ENCODE data around the gene NPAS2.

Gene NPAS2

GRCh38 chr2:100974712-100975520 is 155.0 kb downstream of the NPAS2 start:
- DNase-seq, result no peak

GRCh38 chr2:100975521-100975785 is 155.5 kb downstream of the NPAS2 start:
- DNase-seq, result no peak

- DNase-seq, result no peak
Observed at GRCh38 chr2:100976061-100976460, 156.1 kb downstream of the NPAS2 start.

GRCh38 chr2:100976645-100977391 is 156.9 kb downstream of the NPAS2 start:
- DNase-seq, result no peak

GRCh38 chr2:100977511-100977910 is 157.6 kb downstream of the NPAS2 start:
- DNase-seq, result no peak

- DNase-seq, result no peak
Observed at GRCh38 chr2:100978582-100979191, 158.7 kb downstream of the NPAS2 start.

GRCh38 chr2:100980046-100980445 is 160.1 kb downstream of the NPAS2 start:
- no peak for DNase-seq

- no peak for DNase-seq
Observed at GRCh38 chr2:100981011-100981410, 161.1 kb downstream of the NPAS2 start.

GRCh38 chr2:100982431-100982861 is 162.5 kb downstream of the NPAS2 start:
- DNase-seq, result no peak

GRCh38 chr2:100983201-100983600 is 163.3 kb downstream of the NPAS2 start:
- no peak for DNase-seq

GRCh38 chr2:100983684-100984310 is 163.9 kb downstream of the NPAS2 start:
- no peak for DNase-seq

GRCh38 chr2:100984892-100985307 is 165.0 kb downstream of the NPAS2 start:
- DNase-seq, result peak; percentile 68

GRCh38 chr2:100986157-100986556 is 166.2 kb downstream of the NPAS2 start:
- DNase-seq, result no peak

GRCh38 chr2:100987536-100987935 is 167.6 kb downstream of the NPAS2 start:
- DNase-seq, result no peak

GRCh38 chr2:100987974-100988373 is 168.0 kb downstream of the NPAS2 start:
- no peak for DNase-seq

- DNase-seq, result no peak
Observed at GRCh38 chr2:100988630-100989417, 168.9 kb downstream of the NPAS2 start.

- no peak for DNase-seq
Observed at GRCh38 chr2:100989666-100990065, 169.7 kb downstream of the NPAS2 start.

- DNase-seq, result no peak
Observed at GRCh38 chr2:100990166-100990565, 170.2 kb downstream of the NPAS2 start.

GRCh38 chr2:100990650-100991403 is 170.9 kb downstream of the NPAS2 start:
- DNase-seq, result no peak

- no peak for DNase-seq
Observed at GRCh38 chr2:100991404-100991773, 171.4 kb downstream of the NPAS2 start.

- no peak for DNase-seq
Observed at GRCh38 chr2:100992262-100992661, 172.3 kb downstream of the NPAS2 start.

GRCh38 chr2:100993294-100993693 is 173.4 kb downstream of the NPAS2 start:
- DNase-seq, result no peak
